Measurements from ENCODE around the gene DNTT.

Gene DNTT

DNA sequence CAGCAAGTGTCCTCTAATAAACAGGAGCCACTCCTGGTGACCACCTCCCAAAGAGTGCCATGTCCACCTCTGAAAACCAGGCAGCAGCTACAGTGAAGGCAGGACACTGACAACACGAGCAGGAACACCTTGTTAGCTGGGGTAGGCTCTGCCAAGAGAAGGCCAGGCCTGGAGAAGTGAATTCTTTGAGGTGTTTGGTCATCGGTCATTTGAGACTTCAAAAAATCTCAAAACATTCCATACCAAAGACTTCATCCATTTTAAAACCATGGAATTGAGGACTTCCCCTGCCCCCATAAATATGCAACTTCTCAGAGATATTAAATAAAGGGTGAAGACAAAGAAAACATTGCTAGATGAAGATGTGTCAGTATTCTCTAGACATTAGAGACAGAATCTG lies 82.9 kb downstream of the DNTT start:
- DNase-seq = no peak

DNA sequence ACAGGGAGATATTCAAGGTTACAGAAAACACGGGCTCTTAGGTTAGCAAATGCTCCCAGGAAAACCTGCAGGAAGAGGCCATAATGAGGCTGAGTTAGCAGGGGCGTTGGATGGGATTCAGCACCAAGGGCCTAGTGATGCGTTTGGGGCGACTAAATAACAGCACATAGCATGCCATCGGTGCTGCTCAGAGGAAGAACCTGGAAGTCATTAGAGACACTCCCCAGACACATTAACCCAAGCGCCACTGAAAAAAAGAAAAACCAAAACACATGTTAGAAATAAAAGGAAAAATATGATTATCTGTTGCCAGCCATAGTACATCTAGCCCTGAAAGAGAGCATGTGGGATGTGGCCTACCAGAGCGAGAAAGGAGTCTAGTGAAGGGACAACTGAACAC lies 83.4 kb downstream of the DNTT start:
- no peak for DNase-seq

Measured in NCI-H1436 treated with DMSO at 0.1 percent for 48 hours (cell line).